MM.1S (cell line): Measurements from ENCODE around the gene PREX1.

ENCODE experiments used
- DNase-seq: peaks from one replicate; pipeline ENCODE4 v3.0.0-alpha.2; 2015
- H2AFZ ChIP-seq: fragments of 300-600 bp; sonication (generic); 2 replicates; pipeline ENCODE4 v1.6.0; 2016; ENCODE audit warnings: antibody characterized with exemption, low read length
- H3F3A ChIP-seq: fragments of 300-600 bp; sonication (generic); 2 replicates; pipeline ENCODE4 v1.6.1; 2016; ENCODE audit warnings: mild to moderate bottlenecking, antibody characterized with exemption, low read length, moderate library complexity, mixed read lengths; ENCODE audit not compliant: insufficient read depth
- H3K27ac ChIP-seq: fragments of 300-600 bp; sonication (generic); 2 replicates; pipeline ENCODE4 v1.5.1; 2016; ENCODE audit warnings: mild to moderate bottlenecking, low read length
- H3K27me3 ChIP-seq: fragments of 300-600 bp; sonication (generic); replicated peaks from 2 replicates; pipeline ENCODE4 v1.6.0; 2016; ENCODE audit warnings: low read length; ENCODE audit not compliant: insufficient read depth
- H3K36me3 ChIP-seq: fragments of 300-600 bp; sonication (generic); replicated peaks from 2 replicates; pipeline ENCODE4 v1.6.1; 2016; ENCODE audit warnings: mild to moderate bottlenecking, low read length, mixed read lengths; ENCODE audit not compliant: insufficient read depth
- H3K4me1 ChIP-seq: fragments of 300-600 bp; sonication (generic); 2 replicates; pipeline ENCODE4 v1.6.1; 2016; ENCODE audit warnings: low read length, mixed read lengths
- H3K4me2 ChIP-seq: fragments of 300-600 bp; sonication (generic); 2 replicates; pipeline ENCODE4 v1.6.0; 2016; ENCODE audit warnings: low read depth, low read length
- H3K4me3 ChIP-seq: fragments of 300-600 bp; sonication (generic); 2 replicates; pipeline ENCODE4 v1.5.1; 2016; ENCODE audit warnings: low read length, mixed read lengths
- H3K79me2 ChIP-seq: fragments of 300-600 bp; sonication (generic); 2 replicates; pipeline ENCODE4 v1.6.1; 2016; ENCODE audit warnings: mixed run types, low read length, mixed read lengths
- H3K9ac ChIP-seq: fragments of 300-600 bp; sonication (generic); 2 replicates; pipeline ENCODE4 v1.6.1; 2016; ENCODE audit warnings: low read length, mixed read lengths
- H3K9me2 ChIP-seq: fragments of 300-600 bp; sonication (generic); replicated peaks from 2 replicates; pipeline ENCODE4 v1.6.1; 2016; ENCODE audit warnings: mild to moderate bottlenecking, low read length, mixed read lengths; ENCODE audit not compliant: insufficient read depth
- H3K9me3 ChIP-seq: fragments of 300-600 bp; sonication (generic); replicated peaks from 2 replicates; pipeline ENCODE4 v1.6.1; 2016; ENCODE audit warnings: mild to moderate bottlenecking, low read length, mixed read lengths; ENCODE audit not compliant: insufficient read depth
- H4K20me1 ChIP-seq: fragments of 300-600 bp; sonication (generic); 2 replicates; pipeline ENCODE4 v1.6.1; 2016; ENCODE audit warnings: mild to moderate bottlenecking, low read length, moderate library complexity, mixed read lengths; ENCODE audit not compliant: insufficient read depth
- CTCF ChIP-seq: fragments of 300-600 bp; sonication (generic); IDR thresholded peaks from 2 replicates; pipeline ENCODE4 v1.5.1; 2016; ENCODE audit warnings: antibody characterized with exemption, low read length, mixed read lengths
- EZH2 ChIP-seq: fragments of 300-600 bp; sonication (generic); optimal IDR thresholded peaks from 2 replicates; pipeline ENCODE3; 2017; ENCODE audit warnings: low read depth, mild to moderate bottlenecking, antibody characterized with exemption, low read length, mixed read lengths
- EZH2phosphoT487 ChIP-seq: fragments of 300-600 bp; sonication (generic); IDR thresholded peaks from 2 replicates; pipeline ENCODE4 v1.6.1; 2018; ENCODE audit warnings: antibody characterized with exemption, low read length

The PREX1 gene

GRCh38 chr20:48852609-48853008, 24.8 kb upstream of the PREX1 start:
- TF ChIP-seq EZH2phosphoT487, result no peak
- no peak for TF ChIP-seq CTCF
- no peak for TF ChIP-seq EZH2
- H3K4me3 ChIP-seq, result no peak overlapping the region
- no peaks in the 10 kb centered on the region for H3K9me3 ChIP-seq
- no peaks in the 10 kb centered on the region for H3K27me3 ChIP-seq
- H3K9me2 ChIP-seq, result no peaks in the 10 kb centered on the region
- H3K79me2 ChIP-seq, result no peaks in the 10 kb centered on the region
- H3K36me3 ChIP-seq, result no peaks in the 10 kb centered on the region
- H2AFZ ChIP-seq, result no peak overlapping the region
- no peaks in the 10 kb centered on the region for H3K4me1 ChIP-seq
- no peak overlapping the region for H3K9ac ChIP-seq
- H3K4me2 ChIP-seq, result no peak overlapping the region
- H4K20me1 ChIP-seq, result no peaks in the 10 kb centered on the region
- H3F3A ChIP-seq, result no peaks in the 10 kb centered on the region
- no peak for DNase-seq
- no peak overlapping the region for H3K27ac ChIP-seq

- H3K4me3 ChIP-seq, result no peak overlapping the region
- no peak overlapping the region for H3K27ac ChIP-seq
- no peak overlapping the region for H3K4me2 ChIP-seq
- H3K9ac ChIP-seq, result no peak overlapping the region
- H2AFZ ChIP-seq, result no peak overlapping the region
- H4K20me1 ChIP-seq, result no peaks in the 10 kb centered on the region
- H3K27me3 ChIP-seq, result no peaks in the 10 kb centered on the region
- TF ChIP-seq EZH2, result no peak
- H3K9me3 ChIP-seq, result no peaks in the 10 kb centered on the region
- H3K36me3 ChIP-seq, result no peaks in the 10 kb centered on the region
- no peak for DNase-seq
- H3F3A ChIP-seq, result no peaks in the 10 kb centered on the region
- no peaks in the 10 kb centered on the region for H3K9me2 ChIP-seq
- no peaks in the 10 kb centered on the region for H3K79me2 ChIP-seq
- no peaks in the 10 kb centered on the region for H3K4me1 ChIP-seq
Measured at GRCh38 chr20:48851579-48851978, 23.8 kb upstream of the PREX1 start.

- no peaks in the 10 kb centered on the region for H3K79me2 ChIP-seq
- H3K9me3 ChIP-seq, result no peaks in the 10 kb centered on the region
- H3K9me2 ChIP-seq, result no peaks in the 10 kb centered on the region
- H2AFZ ChIP-seq, result no peak overlapping the region
- no peaks in the 10 kb centered on the region for H3F3A ChIP-seq
- H3K27me3 ChIP-seq, result no peaks in the 10 kb centered on the region
- no peak overlapping the region for H3K27ac ChIP-seq
- H3K4me3 ChIP-seq, result no peak overlapping the region
- H3K36me3 ChIP-seq, result no peaks in the 10 kb centered on the region
- H3K4me1 ChIP-seq, result no peaks in the 10 kb centered on the region
- DNase-seq, result no peak
- H4K20me1 ChIP-seq, result no peaks in the 10 kb centered on the region
- H3K4me2 ChIP-seq, result no peak overlapping the region
- no peak overlapping the region for H3K9ac ChIP-seq
- no peak for TF ChIP-seq EZH2
Measured at GRCh38 chr20:48850977-48851299, 23.1 kb upstream of the PREX1 start.

- no peak overlapping the region for H2AFZ ChIP-seq
- no peaks in the 10 kb centered on the region for H3K9me2 ChIP-seq
- H3K9ac ChIP-seq, result no peak overlapping the region
Measured at GRCh38 chr20:48850257-48850976, 22.6 kb upstream of the PREX1 start.

More at GRCh38 chr20:48850257-48850976, 22.6 kb upstream of the PREX1 start:
- Histone ChIP-seq H3F3A (no peaks in the 10 kb centered on the region), H3K9me3 (no peaks in the 10 kb centered on the region), H3K4me1 (no peaks in the 10 kb centered on the region), H3K79me2 (no peaks in the 10 kb centered on the region), H3K27ac (no peak overlapping the region), H3K4me3 (no peak overlapping the region), H3K27me3 (no peaks in the 10 kb centered on the region), H3K36me3 (no peaks in the 10 kb centered on the region), H4K20me1 (no peaks in the 10 kb centered on the region), H3K4me2 (no peak overlapping the region)
- no peak for DNase-seq
- TF ChIP-seq CTCF (no peak), EZH2 (no peak), EZH2phosphoT487 (no peak)
